ENCODE results near the gene GTPBP6. TPM values are rescaled to one million over a fixed set of nuclear protein-coding genes. Genes with fewer than 3 reads are reported as not detected.
"Not testable (repeated sequence)": the region's sequence is repeated elsewhere in the genome, so short reads cannot be mapped to it uniquely, and the experiment has no call there.

GTPBP6 gene
- total and polyA plus RNA-seq, 4 donors = 11.8 to 79.1 (median 59.6) TPM

DNA sequence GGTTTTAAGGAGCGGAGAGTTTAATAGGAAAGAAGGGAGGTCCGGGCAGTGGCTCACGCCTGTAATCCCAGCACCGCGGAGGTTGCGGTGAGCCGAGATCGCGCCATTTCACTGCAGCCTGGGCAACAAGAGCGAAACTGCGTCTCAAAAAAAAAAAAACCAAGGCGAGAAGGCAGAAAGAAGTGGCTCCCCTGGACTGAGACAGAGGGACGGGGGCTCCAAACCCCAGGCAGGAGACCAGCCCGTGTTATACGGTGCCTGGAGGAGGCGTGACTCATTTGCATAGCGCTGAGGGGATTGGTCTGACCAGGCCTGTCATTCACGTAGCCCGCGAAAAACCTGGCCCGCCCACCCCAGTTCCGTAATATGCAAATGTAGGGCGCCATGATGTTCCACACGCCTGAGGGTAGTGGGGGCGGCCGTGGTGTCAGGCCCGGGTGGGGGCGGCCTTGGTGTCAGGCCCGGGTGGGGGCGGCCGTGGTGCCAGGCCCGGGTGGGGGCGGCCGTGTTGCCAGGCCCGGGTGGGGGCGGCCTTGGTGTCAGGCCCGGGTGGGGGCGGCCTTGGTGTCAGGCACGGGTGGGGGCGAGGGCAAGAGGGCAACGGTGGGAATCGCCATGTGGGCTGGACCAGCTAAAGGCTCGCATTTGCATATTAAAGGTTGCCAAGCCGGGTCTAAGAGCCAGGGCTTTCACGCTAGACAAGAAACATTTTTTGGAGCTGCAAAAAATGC, 35.3 kb downstream of the GTPBP6 start:
- ATAC-seq (ENCODE audit: insufficient read depth, low FRiP score) = peak; percentile 93
- Histone ChIP-seq H3K9ac (ENCODE audit: insufficient read depth in 1 of 2, low read length in 2 of 2) (peak overlapping the region in 1 of 2 donors; percentile 65), H3K4me3 (peak overlapping the region; percentile 44), H3K4me1 (ENCODE audit: control insufficient read depth in 5 of 5, insufficient read depth in 5 of 5, low read length in 5 of 5) (peaks cover 0 to 6% (median 0%) of the 10 kb centered on the region in 5 donors), H3K36me3 (ENCODE audit: control insufficient read depth in 4 of 4, insufficient read depth in 4 of 4, low read length in 4 of 4) (peaks cover 0 to 22% (median 12%) of the 10 kb centered on the region in 4 donors), H3K27me3 (ENCODE audit: control insufficient read depth in 3 of 3, insufficient read depth in 3 of 3, low read length in 2 of 3) (peaks cover 0 to 2% (median 0%) of the 10 kb centered on the region in 3 donors), H3K27ac (ENCODE audit: low read depth in 1 of 2, low read length in 1 of 2) (no peak overlapping the region), H3K9me3 (ENCODE audit: control insufficient read depth in 4 of 4, insufficient read depth in 3 of 4, low read length in 3 of 4) (peaks cover 0 to 2% (median 0%) of the 10 kb centered on the region in 4 donors)
- DNase-seq = peak; percentile 93 to 96 (median 94)
- TF ChIP-seq CTCF (IDR thresholded peaks at IDR 0.05; ENCODE audit: control extremely low read depth, extremely low read depth) = no peak
- WGBS, 2 donors = 2 to 10% methylated on average over 44 to 45 of the region's 45 CpGs

DNA sequence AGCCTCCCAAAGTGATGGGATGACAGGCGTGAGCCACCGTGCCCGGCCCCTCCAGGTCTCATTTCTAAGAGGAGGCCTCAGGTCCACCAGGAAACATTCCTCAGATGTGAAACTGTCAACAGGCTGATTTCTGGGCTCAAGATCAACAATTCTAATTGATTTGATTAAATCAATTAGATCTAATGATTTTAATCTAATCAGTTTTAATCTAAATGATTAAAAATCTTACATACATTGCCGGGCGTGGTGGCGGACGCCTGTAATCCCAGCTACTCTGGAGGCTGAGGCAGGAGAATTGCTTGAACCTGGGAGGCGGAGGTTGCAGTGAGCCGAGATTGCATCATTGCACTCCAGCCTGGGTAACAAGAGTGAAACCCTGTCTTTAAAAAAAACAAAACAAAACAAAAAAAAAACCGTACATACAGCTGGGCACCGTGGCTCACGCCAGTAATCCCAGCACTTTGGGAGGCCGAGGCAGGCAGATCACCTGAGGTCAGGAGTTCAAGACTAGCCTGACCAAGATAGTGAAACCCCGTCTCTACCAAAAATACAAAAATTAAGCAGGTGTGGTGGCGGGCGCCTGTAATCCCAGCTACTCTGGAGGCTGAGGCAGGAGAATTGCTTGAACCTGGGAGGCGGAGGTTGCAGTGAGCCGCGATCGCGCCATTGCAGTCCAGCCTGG, 36.5 kb downstream of the GTPBP6 start:
- not testable (repeated sequence) for H3K27ac ChIP-seq (ENCODE audit: low read depth in 1 of 2, low read length in 1 of 2); DNase-seq; H3K27me3 ChIP-seq (ENCODE audit: control insufficient read depth in 3 of 3, insufficient read depth in 3 of 3, low read length in 2 of 3); H3K4me1 ChIP-seq (ENCODE audit: control insufficient read depth in 5 of 5, insufficient read depth in 5 of 5, low read length in 5 of 5); H3K9me3 ChIP-seq (ENCODE audit: control insufficient read depth in 4 of 4, insufficient read depth in 3 of 4, low read length in 3 of 4); H3K4me3 ChIP-seq; ATAC-seq (ENCODE audit: insufficient read depth, low FRiP score); H3K9ac ChIP-seq (ENCODE audit: insufficient read depth in 1 of 2, low read length in 2 of 2)
- WGBS, 2 donors = 78 to 83% methylated on average over 21 of the region's 21 CpGs
- peaks cover 0 to 19% (median 10%) of the 10 kb centered on the region in 4 donors for H3K36me3 ChIP-seq (ENCODE audit: control insufficient read depth in 4 of 4, insufficient read depth in 4 of 4, low read length in 4 of 4)

DNA sequence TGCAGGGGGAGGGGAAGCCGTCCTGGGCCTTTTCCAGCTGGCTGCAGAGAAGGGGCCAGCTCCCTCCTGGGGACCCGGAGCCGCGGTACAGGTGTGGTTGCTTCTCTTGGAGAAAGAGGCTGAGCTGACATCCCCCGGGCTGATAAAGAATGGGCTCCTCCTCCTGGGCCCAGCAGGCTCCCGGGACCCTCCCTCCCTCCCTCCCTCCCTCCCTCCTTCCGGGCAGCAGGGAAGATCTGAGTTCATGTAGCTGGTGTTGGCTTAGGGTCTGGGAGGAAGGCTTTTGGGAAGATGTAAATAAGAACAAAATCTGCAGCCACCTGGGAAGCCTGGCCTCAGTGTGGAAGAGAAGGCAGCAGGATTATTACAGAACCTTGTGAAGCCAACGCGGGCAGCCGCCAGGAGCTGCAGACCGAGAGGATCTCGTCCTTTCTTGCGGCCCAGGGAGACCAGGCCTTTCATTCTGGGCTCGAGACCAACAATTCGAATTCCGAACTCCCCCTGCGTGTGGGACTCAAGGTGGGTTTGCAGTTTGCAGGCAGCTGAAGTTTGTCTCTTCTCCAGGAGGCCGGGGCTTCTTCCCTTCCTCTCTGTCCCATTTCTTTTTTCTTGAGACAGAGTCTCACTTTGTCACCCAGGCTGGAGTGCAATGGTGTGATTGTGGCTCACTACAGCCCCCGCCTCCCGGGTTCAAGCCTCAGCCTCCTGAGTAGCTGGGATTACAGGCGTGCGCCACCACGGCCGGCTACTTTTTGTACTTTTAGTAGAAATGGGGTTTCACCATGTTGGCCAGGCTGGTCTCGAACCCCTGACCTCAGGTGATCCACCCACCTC, 37.2 kb downstream of the GTPBP6 start, which contains the start of gene PLCXD1:
TSS of gene PLCXD1 (plus strand) at position 216 of the 834 bp plus-strand sequence. CDS start 2,807 bp downstream, outside the sequence.
- DNase-seq = peak; percentile 77 to 86 (median 83)
- 35 to 47% methylated on average over 23 to 25 of the region's 25 CpGs for WGBS, 2 donors
- H3K4me3 ChIP-seq = no peak within 1 kb of the TSS
- H3K36me3 ChIP-seq (ENCODE audit: control insufficient read depth in 4 of 4, insufficient read depth in 4 of 4, low read length in 4 of 4) = peaks cover 0 to 15% (median 10%) of the 10 kb centered on the region in 4 donors
- H3K27ac ChIP-seq (ENCODE audit: low read depth in 1 of 2, low read length in 1 of 2) = no peak within 1 kb of the TSS
- peaks cover 0 to 6% (median 0%) of the 10 kb centered on the region in 3 donors for H3K27me3 ChIP-seq (ENCODE audit: control insufficient read depth in 3 of 3, insufficient read depth in 3 of 3, low read length in 2 of 3)
- TF ChIP-seq CTCF (IDR thresholded peaks at IDR 0.05; ENCODE audit: control extremely low read depth, extremely low read depth) = no peak
- peaks cover 0 to 6% (median 3%) of the 10 kb centered on the region in 5 donors for H3K4me1 ChIP-seq (ENCODE audit: control insufficient read depth in 5 of 5, insufficient read depth in 5 of 5, low read length in 5 of 5)
- H3K9ac ChIP-seq (ENCODE audit: insufficient read depth in 1 of 2, low read length in 2 of 2) = peak within 1 kb of the TSS in 1 of 2 donors; percentile 68
- ATAC-seq (ENCODE audit: insufficient read depth, low FRiP score) = no peak
- peaks cover 0 to 2% (median 0%) of the 10 kb centered on the region in 4 donors for H3K9me3 ChIP-seq (ENCODE audit: control insufficient read depth in 4 of 4, insufficient read depth in 3 of 4, low read length in 3 of 4)

DNA sequence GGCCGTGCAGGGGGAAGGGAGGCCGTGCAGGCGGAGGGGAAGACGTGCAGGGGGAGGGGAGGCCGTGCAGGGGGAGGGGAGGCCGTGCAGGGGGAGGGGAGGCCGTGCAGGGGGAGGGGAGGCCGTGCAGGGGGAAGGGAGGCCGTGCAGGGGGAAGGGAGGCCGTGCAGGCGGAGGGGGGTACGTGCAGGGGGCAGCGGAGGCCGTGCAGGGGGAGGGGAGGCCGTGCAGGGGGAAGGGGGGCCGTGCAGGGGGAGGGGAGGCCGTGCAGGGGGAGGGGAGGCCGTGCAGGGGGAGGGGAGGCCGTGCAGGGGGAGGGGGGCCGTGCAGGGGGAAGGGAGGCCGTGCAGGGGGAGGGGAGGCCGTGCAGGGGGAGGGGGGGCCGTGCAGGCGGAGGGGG, 37.9 kb downstream of the GTPBP6 start:
- H3K27ac ChIP-seq (ENCODE audit: low read depth in 1 of 2, low read length in 1 of 2); ATAC-seq (ENCODE audit: insufficient read depth, low FRiP score); H3K4me3 ChIP-seq: not testable (repeated sequence)

GRCh38 chrX:279757-280604, 38.6 kb downstream of the GTPBP6 start:
- H3K36me3 ChIP-seq (ENCODE audit: control insufficient read depth in 4 of 4, insufficient read depth in 4 of 4, low read length in 4 of 4); ATAC-seq (ENCODE audit: insufficient read depth, low FRiP score); H3K27me3 ChIP-seq (ENCODE audit: control insufficient read depth in 3 of 3, insufficient read depth in 3 of 3, low read length in 2 of 3); H3K27ac ChIP-seq (ENCODE audit: low read depth in 1 of 2, low read length in 1 of 2); H3K9me3 ChIP-seq (ENCODE audit: control insufficient read depth in 4 of 4, insufficient read depth in 3 of 4, low read length in 3 of 4); H3K9ac ChIP-seq (ENCODE audit: insufficient read depth in 1 of 2, low read length in 2 of 2); H3K4me3 ChIP-seq: not testable (repeated sequence)
- 54 to 59% methylated on average over 34 to 44 of the region's 45 CpGs for WGBS, 2 donors
- peak in 1 of 3 donors; percentile 39 for DNase-seq
- peaks cover 0 to 13% (median 3%) of the 10 kb centered on the region in 5 donors for H3K4me1 ChIP-seq (ENCODE audit: control insufficient read depth in 5 of 5, insufficient read depth in 5 of 5, low read length in 5 of 5)

More for the DNA sequence above, 37.9 kb downstream of the GTPBP6 start:
- H3K9ac ChIP-seq (ENCODE audit: insufficient read depth in 1 of 2, low read length in 2 of 2); H3K9me3 ChIP-seq (ENCODE audit: control insufficient read depth in 4 of 4, insufficient read depth in 3 of 4, low read length in 3 of 4); DNase-seq; H3K27me3 ChIP-seq (ENCODE audit: control insufficient read depth in 3 of 3, insufficient read depth in 3 of 3, low read length in 2 of 3): not testable (repeated sequence)
- H3K4me1 ChIP-seq (ENCODE audit: control insufficient read depth in 5 of 5, insufficient read depth in 5 of 5, low read length in 5 of 5) = peaks cover 0 to 12% (median 3%) of the 10 kb centered on the region in 5 donors
- WGBS, 2 donors = 6% methylated on average over 15 of the region's 24 CpGs; no CpG with 5 or more reads in 1 of the 2 donors
- H3K36me3 ChIP-seq (ENCODE audit: control insufficient read depth in 4 of 4, insufficient read depth in 4 of 4, low read length in 4 of 4) = peaks cover 0 to 13% (median 10%) of the 10 kb centered on the region in 4 donors

All from lung (tissue), 12 donors.